Measurements from ENCODE around the gene SH3PXD2A.

Gene SH3PXD2A

GRCh38 chr10:103659674-103660363, 195.6 kb downstream of the SH3PXD2A start:
- DNase-seq: peak; percentile 41

- DNase-seq: no peak
Measured at GRCh38 chr10:103658049-103658577, 197.3 kb downstream of the SH3PXD2A start.

GRCh38 chr10:103657061-103657591, 198.2 kb downstream of the SH3PXD2A start:
- no peak for DNase-seq

GRCh38 chr10:103654925-103655324, 200.5 kb downstream of the SH3PXD2A start:
- no peak for DNase-seq

- no peak for DNase-seq
Measured at GRCh38 chr10:103653581-103654037, 201.8 kb downstream of the SH3PXD2A start.

- DNase-seq: no peak
Measured at GRCh38 chr10:103652599-103653281, 202.6 kb downstream of the SH3PXD2A start.

GRCh38 chr10:103651783-103652476, 203.4 kb downstream of the SH3PXD2A start:
- no peak for DNase-seq

- no peak for DNase-seq
Measured at GRCh38 chr10:103651333-103651732, 204.0 kb downstream of the SH3PXD2A start.

GRCh38 chr10:103649654-103650423, 205.5 kb downstream of the SH3PXD2A start:
- DNase-seq: no peak

- DNase-seq: no peak
Measured at GRCh38 chr10:103648636-103649532, 206.5 kb downstream of the SH3PXD2A start.

GRCh38 chr10:103648251-103648635, 207.1 kb downstream of the SH3PXD2A start:
- no peak for DNase-seq

- DNase-seq: no peak
Measured at GRCh38 chr10:103646304-103646703, 209.1 kb downstream of the SH3PXD2A start.

GRCh38 chr10:103645141-103646054, 210.0 kb downstream of the SH3PXD2A start:
- no peak for DNase-seq

GRCh38 chr10:103643381-103643780, 212.0 kb downstream of the SH3PXD2A start:
- no peak for DNase-seq

GRCh38 chr10:103641326-103641725, 214.1 kb downstream of the SH3PXD2A start:
- no peak for DNase-seq

- no peak for DNase-seq
Measured at GRCh38 chr10:103640436-103641181, 214.8 kb downstream of the SH3PXD2A start.

GRCh38 chr10:103638948-103639347, 216.4 kb downstream of the SH3PXD2A start:
- no peak for DNase-seq

GRCh38 chr10:103637927-103638557, 217.3 kb downstream of the SH3PXD2A start:
- DNase-seq: no peak

GRCh38 chr10:103637011-103637410, 218.4 kb downstream of the SH3PXD2A start:
- DNase-seq: no peak
